CD4-positive, alpha-beta T cell treated with Interleukin-15 for 1 hour (primary cell): ENCODE data around the gene LIMS3.
"Not testable (repeated sequence)": the region's sequence is repeated elsewhere in the genome, so short reads cannot be mapped to it uniquely, and the experiment has no call there.

Source experiments
- DNase-seq: peaks from one replicate; pipeline ENCODE4 v3.0.0-alpha.2; 2020

The LIMS3 gene

DNA sequence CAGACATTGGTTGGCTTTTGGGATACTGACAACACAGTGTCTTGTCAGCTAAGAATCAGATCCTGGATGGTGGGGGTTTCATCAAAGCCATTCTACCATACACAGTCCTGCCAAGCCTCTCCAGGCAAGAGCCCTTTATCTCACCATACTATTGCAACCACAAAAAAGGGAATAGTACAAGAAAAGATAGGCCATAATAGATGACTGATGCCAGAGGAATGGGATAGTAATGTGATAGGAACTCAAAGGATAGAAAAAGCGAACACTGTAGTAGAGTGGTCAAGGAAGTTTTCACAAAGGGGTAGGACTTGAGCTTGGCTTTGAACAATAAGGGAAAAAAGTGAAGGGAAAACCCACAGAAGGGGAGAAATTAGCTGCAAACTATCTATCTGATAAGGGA lies 30.7 kb downstream of the LIMS3 start:
- not testable (repeated sequence) for DNase-seq

DNA sequence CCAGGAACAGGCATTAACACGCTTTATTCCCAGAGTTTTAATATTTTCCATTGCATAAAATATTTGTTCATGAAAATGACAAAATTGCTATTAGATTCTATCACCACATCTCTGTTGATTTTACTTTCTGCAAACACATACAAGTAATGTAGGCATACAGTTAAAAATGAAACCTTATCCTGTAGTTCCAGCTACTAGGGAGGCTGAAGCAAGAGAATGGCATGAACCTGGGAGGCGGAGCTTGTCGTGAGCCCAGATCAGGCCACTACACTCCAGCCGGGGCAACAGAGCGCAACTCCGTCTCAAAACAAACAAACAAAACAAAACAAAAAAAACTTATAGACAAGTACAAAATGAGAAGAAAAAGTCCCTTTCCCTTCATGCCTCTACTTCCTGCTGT lies 38.0 kb downstream of the LIMS3 start:
- DNase-seq: not testable (repeated sequence)

DNA sequence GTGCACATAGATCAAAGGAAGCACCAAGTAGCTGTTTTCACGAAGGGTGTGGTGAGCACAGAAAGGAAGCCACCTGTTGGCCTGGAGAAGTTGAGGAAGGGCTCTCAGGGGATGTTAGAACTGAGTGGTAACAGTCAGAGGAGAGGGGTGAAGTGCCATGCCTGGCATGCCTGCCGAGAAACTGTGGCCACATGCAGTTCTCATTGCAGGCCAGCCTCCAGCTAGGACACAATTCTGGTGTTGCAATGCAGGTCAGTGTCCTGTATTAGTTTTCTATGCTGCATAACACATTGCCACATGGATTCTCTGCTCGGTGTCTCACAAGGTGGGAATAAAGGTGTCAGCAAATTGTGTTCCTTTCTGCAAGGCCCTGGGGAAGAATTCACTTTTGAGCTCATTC lies 46.9 kb downstream of the LIMS3 start:
- DNase-seq: not testable (repeated sequence)

DNA sequence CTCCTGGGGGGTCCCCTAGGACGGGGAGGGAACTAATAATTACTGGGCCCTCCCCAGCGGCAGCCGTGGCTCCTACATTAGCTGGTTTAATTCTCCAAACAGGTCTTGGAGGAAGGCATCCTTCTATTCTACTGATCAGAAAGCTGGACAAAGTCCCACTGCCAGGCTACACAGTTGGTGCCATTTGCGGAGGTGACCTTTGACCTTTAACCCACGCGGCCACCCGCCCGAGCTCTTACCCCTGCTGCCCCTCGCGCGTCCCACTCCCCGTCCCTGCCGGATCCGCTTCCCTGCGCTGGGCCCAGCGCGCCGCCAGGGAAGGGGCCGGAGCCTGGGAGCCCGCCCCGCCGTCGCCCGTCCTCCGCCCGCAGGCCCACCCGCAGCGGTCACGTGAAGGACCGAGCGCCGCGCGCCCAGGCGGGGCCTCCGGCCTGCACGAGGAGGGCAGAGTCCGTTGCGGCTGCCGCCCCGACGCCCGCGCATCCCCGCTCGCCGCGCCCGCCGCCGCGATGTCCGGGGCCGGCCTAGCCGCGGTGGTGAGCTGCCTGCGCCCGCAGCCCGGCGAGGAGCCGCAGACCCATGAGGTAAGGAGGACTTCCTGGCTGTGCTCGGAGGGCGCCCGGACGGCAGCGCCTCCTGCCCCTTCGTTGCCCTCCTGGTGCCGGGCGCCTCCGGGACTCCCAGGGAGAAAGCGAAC lies 48.9 kb downstream of the LIMS3 start:
- DNase-seq: not testable (repeated sequence)

DNA sequence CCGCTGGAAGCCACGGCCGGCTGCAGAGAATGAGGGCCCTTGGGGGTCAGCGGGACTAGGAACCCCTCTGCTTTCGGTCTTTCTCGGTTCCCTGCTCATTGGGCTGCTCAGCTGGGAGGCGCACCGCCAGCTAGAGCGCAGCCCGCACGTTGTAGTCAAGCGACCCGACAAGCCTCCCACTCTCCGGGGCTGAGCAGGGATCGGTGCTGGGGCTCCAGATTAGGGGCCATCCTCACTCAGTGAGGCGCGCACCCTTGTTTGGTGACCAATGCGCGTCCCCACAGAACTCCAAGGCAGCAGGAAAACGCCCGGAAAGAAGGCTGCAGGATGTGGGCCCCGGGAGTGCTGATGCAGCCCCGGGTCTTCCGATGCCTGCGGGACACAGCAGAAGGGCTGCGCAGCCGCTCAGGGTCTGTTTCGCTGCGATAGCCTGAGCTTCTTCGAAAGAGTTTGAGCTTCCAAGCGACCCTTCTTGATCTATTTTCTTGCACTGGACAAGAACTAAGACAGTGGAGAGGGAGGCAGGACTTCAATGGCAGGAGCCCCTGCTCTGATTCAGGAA lies 49.6 kb downstream of the LIMS3 start:
- not testable (repeated sequence) for DNase-seq

DNA sequence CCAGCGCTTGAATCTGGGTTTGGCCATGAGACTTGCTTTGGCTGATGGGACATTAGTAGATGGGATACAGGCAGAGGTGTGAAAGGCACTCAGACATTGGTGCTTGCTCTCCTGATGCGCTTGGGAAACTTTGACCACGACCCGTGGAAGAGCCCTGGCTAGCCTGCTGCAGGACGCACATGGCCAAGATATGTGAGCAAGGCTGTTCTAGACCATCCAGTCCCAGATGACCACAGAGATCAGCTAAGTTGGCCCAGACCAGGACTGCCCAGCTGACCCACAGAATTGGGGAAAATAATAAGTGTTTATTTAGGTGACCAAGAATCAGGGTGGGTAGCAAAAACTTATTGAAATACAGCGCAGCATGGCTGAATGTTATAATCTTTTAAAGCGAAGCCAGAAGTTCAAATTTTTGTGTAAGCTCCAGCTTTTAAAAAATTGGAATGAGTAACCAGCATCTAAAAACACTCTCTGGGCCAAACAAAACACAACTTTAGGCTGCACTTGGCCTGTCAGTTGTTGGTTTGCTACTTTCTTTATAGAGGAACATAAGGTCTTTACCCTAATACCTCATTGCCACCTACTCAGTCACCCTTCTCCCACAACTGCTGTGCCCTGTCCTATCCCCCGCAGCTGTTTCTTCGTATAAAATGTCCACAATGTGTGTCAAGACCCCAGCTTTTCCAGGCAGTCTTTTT lies 51.8 kb downstream of the LIMS3 start:
- DNase-seq: not testable (repeated sequence)

DNA sequence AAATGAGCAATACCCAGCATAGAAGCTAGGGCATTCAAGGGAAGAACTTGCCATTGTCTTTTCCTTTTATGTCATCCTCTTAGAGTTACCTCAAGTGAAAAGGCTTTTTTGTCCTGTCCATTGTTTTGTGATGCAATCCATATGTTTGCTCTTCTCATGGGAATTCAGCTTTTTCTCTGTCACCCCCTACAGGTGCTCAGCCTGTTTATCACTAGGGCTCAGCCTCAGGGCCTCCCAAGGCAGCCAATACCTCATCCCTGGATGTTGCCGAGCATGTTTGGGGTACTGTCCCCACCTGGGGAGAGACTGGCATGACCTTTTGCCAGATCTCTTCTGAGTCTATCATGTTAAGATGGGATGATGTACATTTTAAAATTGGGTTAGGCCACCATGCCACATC lies 65.5 kb downstream of the LIMS3 start:
- DNase-seq: not testable (repeated sequence)

DNA sequence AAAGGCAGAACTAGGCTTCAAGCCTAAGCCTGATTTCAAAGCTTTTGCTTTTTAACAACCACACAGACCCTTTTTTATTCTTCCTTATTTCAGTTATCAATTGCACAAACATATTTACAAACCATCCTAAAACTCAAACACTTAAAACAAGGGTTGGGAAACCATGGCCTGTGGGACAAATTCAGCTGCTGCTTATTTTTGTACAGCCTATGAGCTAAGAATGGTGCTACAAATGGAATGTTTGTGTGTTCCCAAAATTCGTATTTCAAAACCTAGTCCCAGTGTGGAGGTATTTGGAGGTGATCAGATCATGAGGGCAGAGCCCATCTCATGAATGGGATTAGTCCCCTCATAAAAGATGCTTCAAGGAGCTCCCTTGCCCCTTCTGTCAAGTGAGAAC lies 67.0 kb downstream of the LIMS3 start:
- not testable (repeated sequence) for DNase-seq

DNA sequence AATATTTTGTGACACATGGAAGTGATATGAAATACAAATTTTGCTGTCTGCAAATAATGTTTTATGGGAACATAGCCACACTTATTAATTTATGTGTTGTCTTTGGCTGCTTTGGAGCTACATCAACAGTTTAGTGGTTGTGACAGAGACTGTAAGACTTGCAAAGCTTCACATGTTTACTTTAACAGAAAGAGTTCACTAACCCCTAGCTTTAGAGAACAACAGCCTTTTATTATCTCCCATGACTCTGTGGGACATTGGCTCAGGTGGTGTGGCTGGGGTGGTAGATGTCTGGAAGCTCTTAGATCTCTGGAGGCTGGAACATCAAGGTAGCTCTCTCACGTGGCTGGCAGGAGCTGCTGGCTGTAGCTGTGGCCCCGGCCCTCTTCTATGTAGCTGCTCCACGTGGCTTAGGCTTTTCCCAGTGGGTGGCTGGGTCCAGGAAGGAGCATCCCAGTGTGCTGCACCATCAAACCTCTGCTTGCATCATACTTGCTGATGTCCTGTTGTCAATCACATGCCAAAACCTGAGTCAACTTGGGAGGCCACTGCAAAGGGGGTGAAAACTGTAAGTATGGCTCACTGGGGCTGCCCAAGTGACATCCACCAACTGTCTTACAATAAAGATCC lies 67.7 kb downstream of the LIMS3 start:
- not testable (repeated sequence) for DNase-seq

DNA sequence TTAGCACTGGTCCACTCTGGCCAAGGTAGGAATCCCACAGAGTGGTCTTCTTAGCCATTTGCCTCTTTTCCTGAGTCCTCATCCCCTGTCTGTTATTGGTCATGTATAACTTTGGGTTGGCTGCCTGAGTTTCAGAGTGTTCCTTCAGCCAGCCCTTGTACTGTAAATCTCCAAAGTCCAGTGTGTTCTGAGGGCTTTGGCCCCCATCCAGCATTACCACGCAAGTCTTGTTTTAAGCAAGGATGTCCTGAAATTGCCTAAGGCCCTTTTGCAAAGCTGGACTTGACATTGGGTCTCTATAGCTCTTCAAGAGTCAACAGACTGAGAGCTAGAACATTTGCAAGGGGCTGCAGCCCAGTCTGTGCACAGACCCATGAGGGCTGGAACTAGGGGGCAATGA lies 68.4 kb downstream of the LIMS3 start:
- DNase-seq: not testable (repeated sequence)

DNA sequence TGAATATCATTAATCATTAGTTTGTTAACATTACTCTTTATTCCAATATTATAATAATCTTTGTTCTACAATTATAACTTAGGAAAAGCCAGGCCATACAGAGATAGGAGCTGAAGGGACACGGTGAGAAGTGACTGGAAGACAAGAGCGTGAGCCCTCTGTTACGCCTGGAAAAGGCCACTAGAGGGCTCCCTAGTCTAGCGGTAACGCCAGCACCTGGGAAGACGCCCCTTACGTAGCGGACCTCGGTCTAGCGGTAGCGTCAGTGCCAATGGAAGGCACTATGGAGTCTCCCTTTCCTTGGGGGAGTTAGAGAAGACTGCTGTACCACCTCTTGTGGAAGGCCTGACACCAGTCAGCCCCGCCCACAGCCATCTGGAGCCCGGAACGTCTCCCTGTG lies 71.4 kb downstream of the LIMS3 start:
- not testable (repeated sequence) for DNase-seq

DNA sequence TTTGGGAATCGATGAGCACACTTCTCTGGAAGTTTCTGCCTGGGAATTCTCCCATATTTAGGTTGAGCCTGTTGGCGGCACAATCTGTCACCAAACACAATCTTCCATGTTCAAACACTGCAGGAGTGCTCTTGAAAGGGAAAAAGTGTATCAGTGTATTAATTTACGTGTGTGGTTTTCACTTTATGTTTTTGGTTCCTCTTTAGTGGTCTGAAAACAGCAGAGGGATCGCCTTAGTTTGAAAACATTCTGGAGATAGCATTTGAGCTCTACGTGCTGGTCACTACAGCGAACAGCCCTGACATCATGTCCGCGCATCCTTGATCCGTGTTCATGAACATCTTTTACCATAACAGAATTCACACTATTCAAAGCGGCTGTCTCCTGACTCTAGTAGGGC lies 73.2 kb downstream of the LIMS3 start:
- DNase-seq: not testable (repeated sequence)
